NCI-H82 (cell line): Measurements from ENCODE around the gene YAF2.
"Not testable (repeated sequence)": the region's sequence is repeated elsewhere in the genome, so short reads cannot be mapped to it uniquely, and the experiment has no call there.

Experiments used
- DNase-seq: peaks from one replicate; lab custom pipeline; 2025; lab: John Stamatoyannopoulos, UW

YAF2 gene

DNA sequence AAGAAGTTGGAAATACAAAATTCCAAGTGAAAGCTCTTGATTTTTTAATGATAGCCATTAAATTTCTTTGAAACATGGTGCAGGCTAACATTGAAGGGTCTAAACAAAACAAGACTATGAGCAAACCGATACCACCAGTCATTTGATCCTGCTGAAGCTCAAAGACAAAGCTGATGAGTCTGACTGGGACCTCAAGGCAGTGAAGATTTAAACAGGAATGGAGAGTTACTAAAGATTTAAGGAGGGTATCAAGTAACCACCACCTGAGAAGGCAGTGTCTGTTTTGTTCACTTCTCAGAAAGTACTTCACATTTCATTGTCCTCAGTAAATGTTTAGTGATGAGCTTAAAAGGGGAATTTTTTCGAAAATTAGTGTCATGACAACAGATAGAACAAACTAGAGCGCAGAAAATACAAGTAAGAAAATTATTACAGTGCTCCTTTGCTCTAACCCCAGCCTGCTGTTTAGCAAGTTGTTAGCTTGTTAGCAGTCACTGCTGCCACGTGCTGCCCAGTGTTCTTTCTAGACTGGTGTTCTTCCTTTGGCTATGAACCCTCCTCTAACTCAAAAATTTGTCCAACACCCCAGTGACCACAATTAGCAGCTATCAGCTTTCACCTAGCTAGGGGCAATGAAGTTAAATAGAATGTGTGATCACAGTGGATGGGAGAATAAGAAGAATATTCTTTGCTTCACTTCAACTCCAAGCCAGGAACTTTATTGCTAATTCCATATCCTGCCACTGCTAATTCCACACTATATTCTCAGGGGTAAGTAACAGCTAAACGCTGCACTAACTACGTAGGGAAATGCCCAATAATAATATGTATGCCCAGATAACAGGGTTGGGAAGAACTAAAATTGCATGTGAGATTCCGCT, 41.1 kb downstream of the YAF2 start:
- no peak for DNase-seq

DNA sequence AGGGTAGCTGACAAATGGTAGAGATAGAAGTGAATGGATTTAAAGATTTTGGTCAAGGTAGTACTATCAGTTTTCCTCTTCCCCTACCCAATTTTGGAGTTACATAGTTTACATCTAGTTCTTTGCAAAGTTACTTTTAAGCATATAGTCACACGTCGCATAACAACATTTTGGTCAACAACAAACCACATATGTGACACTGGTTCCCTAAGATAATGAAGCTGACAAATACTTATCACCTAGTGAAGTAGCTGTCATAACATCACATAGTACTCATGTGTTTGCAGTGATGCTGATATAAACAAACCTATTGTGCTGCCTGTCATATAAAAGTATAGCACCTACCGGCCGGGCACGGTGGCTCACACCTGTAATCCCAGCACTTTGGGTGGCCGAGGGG, 45.4 kb downstream of the YAF2 start:
- DNase-seq = no peak

DNA sequence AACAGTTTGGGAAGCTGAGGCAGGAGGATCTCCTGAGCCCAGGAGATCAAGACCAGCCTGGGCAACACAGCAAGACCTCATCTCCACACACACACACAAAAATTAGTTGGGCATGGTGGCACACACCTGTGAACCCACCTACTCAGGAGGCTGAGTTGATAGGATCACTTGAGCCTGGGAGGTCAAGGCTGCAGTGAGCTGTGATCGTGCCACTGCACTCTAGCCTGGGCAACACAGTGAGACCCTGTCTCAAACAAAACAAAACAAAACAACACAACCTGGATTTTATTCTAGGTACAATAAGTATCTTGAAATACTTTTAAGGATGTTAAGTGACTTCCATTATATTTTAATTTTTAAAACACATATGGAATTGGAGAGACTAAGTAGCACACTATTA, 45.8 kb downstream of the YAF2 start:
- DNase-seq = no peak

DNA sequence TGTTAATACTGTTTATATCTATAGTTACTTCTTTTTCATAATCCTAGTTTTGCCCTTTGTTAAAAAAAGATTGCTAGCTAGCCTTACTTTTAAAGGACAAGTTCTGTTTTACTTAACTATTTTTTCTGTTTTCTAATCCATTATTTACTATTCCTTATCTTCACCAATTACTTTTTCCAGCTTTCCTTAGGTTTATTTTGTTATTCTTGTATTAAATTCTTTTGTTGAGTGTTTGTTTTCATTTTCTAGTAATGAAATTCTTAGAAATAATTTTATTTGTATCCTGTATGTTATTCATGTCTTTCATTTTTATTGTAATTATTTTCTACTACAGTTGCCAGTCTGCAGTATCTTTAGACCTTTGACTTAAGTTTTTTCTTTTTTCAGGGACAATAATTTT, 47.7 kb downstream of the YAF2 start:
- DNase-seq = no peak

GRCh38 chr12:42188275-42188674, 49.8 kb downstream of the YAF2 start:
- DNase-seq = not testable (repeated sequence)

GRCh38 chr12:42187799-42188198, 50.2 kb downstream of the YAF2 start:
- no peak for DNase-seq

DNA sequence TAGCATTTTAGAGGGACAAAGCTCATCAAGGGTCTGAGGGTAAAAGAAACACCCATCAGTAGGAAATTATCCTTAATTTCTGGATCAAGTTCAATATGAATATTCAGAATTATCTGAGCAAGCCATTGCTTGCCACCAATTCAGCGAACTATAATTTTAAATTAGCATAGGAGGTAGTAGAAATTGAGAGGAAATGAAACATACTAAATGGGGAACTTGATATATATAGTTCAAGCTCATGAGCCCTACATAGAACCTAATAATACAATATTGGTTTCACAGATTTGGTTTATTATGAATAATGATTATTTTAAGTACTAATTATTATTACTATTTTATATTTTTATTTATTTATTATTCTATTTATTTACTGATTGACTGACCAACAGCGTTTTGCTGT, 51.3 kb downstream of the YAF2 start:
- DNase-seq = no peak

DNA sequence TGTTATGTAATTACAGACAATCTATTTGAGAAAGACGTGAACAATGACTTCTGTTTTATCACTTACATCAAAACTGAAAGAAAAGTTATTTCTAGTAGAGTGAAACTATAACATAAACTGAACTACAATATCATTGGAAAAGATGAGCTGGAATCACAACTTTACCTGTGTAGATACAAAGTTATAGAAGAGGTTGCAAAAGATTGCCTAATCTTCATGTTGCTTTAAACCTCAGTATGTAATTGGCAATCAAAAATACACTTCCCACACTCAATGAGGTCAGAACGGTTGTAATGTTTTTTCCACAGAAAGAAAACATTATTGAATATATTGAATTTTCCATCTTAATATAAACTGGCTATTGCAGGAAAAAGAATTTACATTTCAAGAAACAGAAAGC, 55.7 kb downstream of the YAF2 start:
- no peak for DNase-seq

DNA sequence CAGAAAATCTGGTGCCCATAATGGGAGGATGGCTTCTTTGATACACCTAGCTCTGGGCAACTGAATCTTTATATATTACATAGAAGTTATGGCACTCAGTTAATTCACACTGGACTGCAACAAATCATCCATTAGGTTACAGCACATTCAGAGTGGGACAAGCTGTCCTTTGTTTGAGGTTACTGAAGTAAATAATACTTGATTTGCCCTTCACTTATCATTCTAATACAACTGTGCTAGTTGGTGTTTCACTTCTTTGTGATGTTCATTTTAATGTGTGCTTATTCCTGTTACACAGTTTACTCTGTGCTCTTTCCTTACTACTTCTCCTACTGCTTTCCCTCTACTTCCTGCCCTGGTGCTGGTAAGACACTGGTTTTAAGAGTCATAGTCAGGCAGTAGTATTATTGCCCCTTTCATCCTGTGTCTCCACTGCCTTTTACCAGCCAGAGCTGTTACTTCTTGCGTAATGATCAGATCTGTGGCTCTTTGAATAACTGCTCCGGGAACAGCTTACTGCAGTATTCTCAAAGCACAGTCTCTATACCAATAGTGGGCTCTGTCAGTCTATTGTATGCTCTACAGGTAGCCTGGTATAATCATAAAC, 57.0 kb downstream of the YAF2 start:
- no peak for DNase-seq

- DNase-seq = no peak
Measured at GRCh38 chr12:42178101-42178500, 59.9 kb downstream of the YAF2 start.

DNA sequence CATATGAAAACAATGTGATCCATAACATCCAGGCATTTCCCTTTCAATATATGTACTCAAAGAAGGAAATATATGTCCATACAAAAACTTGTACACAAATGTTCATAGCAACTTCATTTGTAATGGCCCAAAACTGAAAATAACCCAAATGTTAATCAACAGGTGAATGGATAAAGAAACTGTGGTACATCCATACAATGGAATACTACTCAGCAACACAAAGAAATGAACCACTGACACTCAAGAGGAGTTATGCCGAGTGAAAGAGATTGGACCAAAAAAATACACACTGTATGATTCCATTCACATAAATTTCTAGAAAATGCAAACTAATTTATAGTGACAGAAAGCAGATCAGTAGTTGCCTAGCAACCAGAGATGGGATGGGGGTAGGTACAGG, 63.1 kb downstream of the YAF2 start:
- no peak for DNase-seq

- DNase-seq = no peak
Measured at GRCh38 chr12:42173961-42174521, 64.0 kb downstream of the YAF2 start.

DNA sequence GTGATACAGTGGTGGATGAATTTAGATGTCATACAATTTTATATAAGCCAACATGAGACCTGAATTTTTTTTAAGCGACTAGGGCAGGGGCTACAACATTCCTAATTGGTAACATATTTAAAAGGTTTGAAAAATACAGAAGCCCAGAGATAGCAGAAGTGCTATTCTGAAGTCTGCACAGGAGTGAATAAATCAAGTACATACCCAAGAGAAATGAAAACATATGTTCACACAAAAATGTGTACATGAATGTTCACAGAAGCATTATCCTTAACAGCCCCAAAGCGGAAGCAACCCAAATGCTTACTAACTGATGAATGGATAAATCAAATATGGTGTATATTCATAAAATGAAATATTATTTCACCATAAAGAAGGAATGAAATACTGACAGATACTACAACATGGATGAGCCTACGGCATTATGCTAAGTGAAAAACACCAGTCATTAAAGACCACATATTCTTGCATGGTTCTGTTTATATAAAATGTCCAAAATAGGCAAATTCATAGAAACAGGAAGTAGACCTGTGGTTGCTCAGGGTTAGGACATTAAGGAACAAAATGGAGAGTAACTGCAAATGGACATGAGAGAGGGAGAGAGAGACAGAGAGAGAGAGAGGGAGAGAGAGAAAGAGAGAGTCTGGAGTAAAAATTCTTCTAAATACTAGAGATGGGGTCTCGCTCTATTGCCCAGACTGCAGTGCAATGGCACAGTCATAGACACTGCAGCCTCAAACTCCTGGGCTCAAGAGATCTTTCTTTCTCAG, 65.4 kb downstream of the YAF2 start:
- DNase-seq = no peak

DNA sequence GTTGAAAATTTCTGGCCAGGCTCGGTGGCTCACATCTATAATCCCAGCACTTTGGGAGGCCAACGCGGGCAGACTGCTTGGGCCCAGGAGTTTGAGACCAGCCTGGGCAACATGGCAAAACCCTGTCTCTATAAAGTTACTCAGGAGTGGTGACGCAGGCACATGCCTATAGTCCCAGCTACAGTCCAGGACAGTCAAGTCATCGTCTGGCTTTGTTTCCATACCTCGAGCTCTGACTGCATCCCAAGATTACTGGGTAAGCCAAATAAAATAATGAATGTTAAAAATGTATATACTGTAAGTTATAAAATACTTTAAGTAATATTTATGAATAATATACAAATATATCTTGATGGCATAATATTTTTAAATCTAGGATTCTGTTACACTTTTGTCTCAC, 70.3 kb downstream of the YAF2 start:
- no peak for DNase-seq

DNA sequence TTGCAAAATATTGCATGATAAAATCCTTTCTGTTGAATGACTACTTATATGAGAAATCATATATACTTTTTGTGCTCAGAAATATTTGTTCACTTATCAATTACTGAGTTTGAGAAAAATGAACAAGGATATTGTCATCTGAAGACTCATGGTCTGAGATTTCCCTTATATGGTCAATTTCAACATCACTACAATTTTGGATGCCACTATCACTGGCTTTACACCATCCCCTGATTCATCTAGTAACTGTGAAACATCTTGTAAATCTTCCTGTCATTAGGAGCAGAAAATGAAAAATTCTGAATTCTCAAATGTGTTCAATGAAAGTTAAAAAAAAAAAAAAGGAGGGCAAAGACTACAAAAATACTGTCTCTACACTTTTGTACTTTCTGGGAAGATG, 71.5 kb downstream of the YAF2 start:
- DNase-seq = no peak

DNA sequence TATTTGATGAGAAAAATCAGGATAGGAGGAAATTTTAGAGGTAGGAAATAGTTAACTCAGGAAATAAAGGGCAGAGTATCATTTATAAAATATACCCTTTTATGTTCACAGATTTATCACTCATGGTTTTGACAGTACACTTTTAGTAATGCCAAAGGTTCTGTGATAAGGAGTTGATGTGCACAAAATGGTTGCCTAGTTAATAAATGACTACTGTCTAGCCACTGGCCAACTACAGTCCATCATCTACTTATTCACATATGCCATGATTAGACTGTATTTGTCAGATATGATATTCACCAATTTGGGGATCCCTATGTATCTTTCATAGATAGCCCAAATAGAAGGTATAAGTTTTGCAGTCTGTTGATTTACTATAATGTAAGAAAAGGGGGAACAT, 74.1 kb downstream of the YAF2 start:
- no peak for DNase-seq

DNA sequence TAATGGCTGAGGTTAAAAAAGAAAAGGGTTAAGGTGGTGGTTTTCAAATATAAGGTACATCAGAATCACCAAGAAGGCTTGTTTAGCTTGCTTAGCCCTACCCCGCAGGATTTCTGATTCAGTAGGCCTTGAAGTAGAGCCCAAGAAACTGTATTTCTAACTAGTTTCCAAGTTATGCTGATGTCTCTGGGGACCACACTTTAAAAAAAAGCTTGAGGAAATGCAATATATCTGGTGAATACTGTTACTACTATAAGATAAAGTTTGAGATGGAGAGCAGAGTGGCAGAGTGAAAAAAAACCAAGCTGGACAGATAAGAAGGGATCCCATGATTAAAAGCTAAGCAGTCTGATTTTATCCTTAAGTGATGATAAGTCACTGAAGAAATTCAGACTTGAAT, 75.1 kb downstream of the YAF2 start:
- DNase-seq = no peak

GRCh38 chr12:42162193-42162592, 75.9 kb downstream of the YAF2 start:
- no peak for DNase-seq

- DNase-seq = no peak
Measured at GRCh38 chr12:42161529-42161928, 76.5 kb downstream of the YAF2 start.

DNA sequence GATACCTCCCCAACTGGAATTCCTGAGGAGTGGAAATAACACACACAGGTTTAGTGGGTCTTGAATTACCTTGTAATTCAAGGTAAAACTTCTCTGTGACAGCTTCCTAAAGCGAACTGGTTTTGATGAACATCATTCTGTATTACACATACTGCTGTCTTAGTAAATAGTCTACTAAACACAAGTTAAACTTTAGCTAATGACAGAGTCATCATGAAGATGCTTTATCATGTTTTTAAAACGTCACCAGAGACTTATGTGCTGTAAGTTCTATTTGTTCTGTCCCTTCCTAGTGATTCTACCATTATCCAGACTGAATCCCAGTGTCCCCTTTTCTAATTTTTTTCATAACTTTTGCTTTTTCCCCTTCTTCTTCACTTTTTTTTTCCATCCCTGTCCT, 81.8 kb downstream of the YAF2 start:
- DNase-seq = no peak

- DNase-seq = peak; percentile 56
Measured at GRCh38 chr12:42145552-42146215, 92.4 kb downstream of the YAF2 start.

DNA sequence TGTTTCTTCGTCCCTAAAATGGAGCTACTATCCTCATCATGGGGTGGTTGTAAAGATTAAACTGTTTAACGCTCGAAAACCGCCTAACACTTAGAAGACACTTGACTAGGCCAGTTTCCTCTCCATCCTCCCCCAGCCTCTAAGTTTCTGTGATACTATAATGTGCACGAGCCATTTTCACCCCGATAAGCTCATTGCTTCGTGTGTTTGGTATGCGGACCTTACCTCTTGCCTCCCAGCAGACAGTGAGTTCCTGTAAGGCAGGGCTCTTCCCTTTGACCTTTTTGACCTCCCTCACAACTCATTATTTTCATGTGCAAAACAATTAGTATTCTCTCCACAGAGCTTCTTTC, 92.9 kb downstream of the YAF2 start:
- DNase-seq = no peak
